ENCODE measurements around the gene TEDDM1. TPM values are rescaled to one million over a fixed set of nuclear protein-coding genes. Genes with fewer than 3 reads are reported as not detected.

TEDDM1 gene
- total and polyA plus RNA-seq, 5 experiments from 2014 or later: not detected

- Mint-ChIP-seq H3K36me3 (no peaks in the 10 kb centered on the region), H3K4me1 (peaks cover 0 to 3% (median 0%) of the 10 kb centered on the region in 4 donors), H3K27me3 (peaks cover 0 to 9% (median 5%) of the 10 kb centered on the region in 5 donors), H3K27ac (no peak overlapping the region), H3K4me3 (no peak overlapping the region), H3K9me3 (peaks cover 0 to 2% (median 0%) of the 10 kb centered on the region in 9 donors)
- DNase-seq: no peak
- POLR2A ChIA-PET: no interaction called here
- no peak for ATAC-seq
Observed at GRCh38 chr1:182368358-182368757, 32.1 kb downstream of the TEDDM1 start.

GRCh38 chr1:182367926-182368325, 32.5 kb downstream of the TEDDM1 start:
- H3K27ac Mint-ChIP-seq: no peak overlapping the region
- H3K9me3 Mint-ChIP-seq: peaks cover 0 to 2% (median 0%) of the 10 kb centered on the region in 9 donors
- no peak for DNase-seq
- no peak overlapping the region for H3K4me3 Mint-ChIP-seq
- POLR2A ChIA-PET: no interaction called here
- H3K27me3 Mint-ChIP-seq: peaks cover 0 to 11% (median 5%) of the 10 kb centered on the region in 5 donors
- no peak for ATAC-seq
- H3K4me1 Mint-ChIP-seq: peaks cover 0 to 3% (median 0%) of the 10 kb centered on the region in 4 donors
- no peaks in the 10 kb centered on the region for H3K36me3 Mint-ChIP-seq

DNA sequence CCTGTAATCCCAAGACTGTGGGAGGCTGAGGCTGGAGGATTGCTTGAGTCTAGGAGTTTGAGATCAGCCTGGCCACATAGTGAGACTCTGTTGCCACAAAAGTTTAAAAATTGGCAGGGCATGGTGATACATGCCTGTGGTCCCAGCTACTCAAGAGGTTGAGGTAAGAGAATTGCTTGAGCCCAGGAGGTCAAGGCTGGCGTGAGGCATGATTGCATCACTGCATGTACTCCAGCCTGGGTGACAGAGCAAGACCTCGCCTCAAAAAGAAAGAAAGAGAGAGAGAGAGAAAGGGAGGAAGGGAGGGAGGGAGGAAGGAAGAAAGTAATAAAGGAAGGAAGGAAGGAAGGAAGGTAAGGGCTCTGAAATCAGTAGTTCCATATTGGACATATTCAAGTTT, 33.9 kb downstream of the TEDDM1 start:
- H3K27ac Mint-ChIP-seq: no peak overlapping the region
- H3K4me3 Mint-ChIP-seq: no peak overlapping the region
- ATAC-seq (no peak), DNase-seq (no peak)
- H3K4me1 Mint-ChIP-seq: peaks cover 0 to 3% (median 0%) of the 10 kb centered on the region in 4 donors
- peaks cover 0 to 2% (median 0%) of the 10 kb centered on the region in 9 donors for H3K9me3 Mint-ChIP-seq
- no peaks in the 10 kb centered on the region for H3K36me3 Mint-ChIP-seq
- POLR2A ChIA-PET: no interaction called here
- H3K27me3 Mint-ChIP-seq: peaks cover 0 to 11% (median 5%) of the 10 kb centered on the region in 5 donors

- peaks cover 0 to 6% (median 0%) of the 10 kb centered on the region in 5 donors for H3K27me3 Mint-ChIP-seq
- no peaks in the 10 kb centered on the region for H3K36me3 Mint-ChIP-seq
- H3K27ac Mint-ChIP-seq: no peak overlapping the region
- no peaks in the 10 kb centered on the region for H3K9me3 Mint-ChIP-seq
- no peaks in the 10 kb centered on the region for H3K4me1 Mint-ChIP-seq
- ATAC-seq: no peak
- DNase-seq: no peak
- H3K4me3 Mint-ChIP-seq: no peak overlapping the region
- POLR2A ChIA-PET: no interaction called here
Observed at GRCh38 chr1:182359645-182360044, 40.8 kb downstream of the TEDDM1 start.

GRCh38 chr1:182357913-182358312, 42.6 kb downstream of the TEDDM1 start:
- POLR2A ChIA-PET: no interaction called here
- H3K4me3 Mint-ChIP-seq: no peak overlapping the region
- H3K4me1 Mint-ChIP-seq: no peaks in the 10 kb centered on the region
- H3K27me3 Mint-ChIP-seq: peaks cover 0 to 3% (median 0%) of the 10 kb centered on the region in 5 donors
- ATAC-seq (no peak), DNase-seq (no peak)
- H3K27ac Mint-ChIP-seq: peak overlapping the region in 3 of 10 donors; percentile 18 to 57 (median 56)
- no peaks in the 10 kb centered on the region for H3K36me3 Mint-ChIP-seq
- H3K9me3 Mint-ChIP-seq: no peaks in the 10 kb centered on the region

GRCh38 chr1:182357171-182357570, 43.3 kb downstream of the TEDDM1 start:
- no peaks in the 10 kb centered on the region for H3K36me3 Mint-ChIP-seq
- no peak overlapping the region for H3K4me3 Mint-ChIP-seq
- no peak overlapping the region for H3K27ac Mint-ChIP-seq
- POLR2A ChIA-PET: no interaction called here
- H3K9me3 Mint-ChIP-seq: no peaks in the 10 kb centered on the region
- DNase-seq: no peak
- H3K4me1 Mint-ChIP-seq: no peaks in the 10 kb centered on the region
- ATAC-seq: no peak
- H3K27me3 Mint-ChIP-seq: peaks cover 0 to 3% (median 0%) of the 10 kb centered on the region in 5 donors

DNA sequence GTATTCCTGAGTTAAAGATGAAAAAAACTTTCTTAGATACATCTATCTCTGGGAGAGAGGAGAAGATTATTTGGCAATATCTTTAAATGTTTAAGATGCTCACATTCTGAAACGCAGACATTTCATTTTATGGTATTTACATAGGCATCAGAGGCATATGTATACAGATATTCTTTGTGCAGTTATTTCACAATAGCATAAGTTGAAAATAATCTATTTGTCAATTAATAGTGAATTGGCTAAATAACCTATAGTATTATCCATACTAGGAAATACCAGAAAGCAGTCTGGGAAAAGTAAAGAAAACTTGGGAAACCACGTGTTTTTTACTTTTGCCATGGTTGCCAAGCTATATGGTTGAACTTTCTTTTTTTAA, 44.8 kb downstream of the TEDDM1 start:
- ATAC-seq (no peak), DNase-seq (no peak)
- POLR2A ChIA-PET: no interaction called here
- Mint-ChIP-seq H3K9me3 (no peaks in the 10 kb centered on the region), H3K27ac (no peak overlapping the region), H3K4me3 (no peak overlapping the region), H3K27me3 (peaks cover 0 to 3% (median 0%) of the 10 kb centered on the region in 5 donors), H3K36me3 (no peaks in the 10 kb centered on the region), H3K4me1 (no peaks in the 10 kb centered on the region)

GRCh38 chr1:182351790-182352364, 48.6 kb downstream of the TEDDM1 start:
- ATAC-seq: no peak
- H3K4me3 Mint-ChIP-seq: no peak overlapping the region
- peaks cover 0 to 4% (median 0%) of the 10 kb centered on the region in 5 donors for H3K27me3 Mint-ChIP-seq
- no peak overlapping the region for H3K27ac Mint-ChIP-seq
- no peaks in the 10 kb centered on the region for H3K9me3 Mint-ChIP-seq
- POLR2A ChIA-PET: no interaction called here
- DNase-seq: no peak
- no peaks in the 10 kb centered on the region for H3K36me3 Mint-ChIP-seq
- no peaks in the 10 kb centered on the region for H3K4me1 Mint-ChIP-seq

GRCh38 chr1:182350839-182351238, 49.6 kb downstream of the TEDDM1 start:
- Mint-ChIP-seq H3K36me3 (no peaks in the 10 kb centered on the region), H3K4me3 (no peak overlapping the region), H3K27me3 (peaks cover 0 to 4% (median 0%) of the 10 kb centered on the region in 5 donors), H3K9me3 (no peaks in the 10 kb centered on the region), H3K27ac (no peak overlapping the region), H3K4me1 (no peaks in the 10 kb centered on the region)
- ATAC-seq (no peak), DNase-seq (no peak)
- POLR2A ChIA-PET: no interaction called here

DNA sequence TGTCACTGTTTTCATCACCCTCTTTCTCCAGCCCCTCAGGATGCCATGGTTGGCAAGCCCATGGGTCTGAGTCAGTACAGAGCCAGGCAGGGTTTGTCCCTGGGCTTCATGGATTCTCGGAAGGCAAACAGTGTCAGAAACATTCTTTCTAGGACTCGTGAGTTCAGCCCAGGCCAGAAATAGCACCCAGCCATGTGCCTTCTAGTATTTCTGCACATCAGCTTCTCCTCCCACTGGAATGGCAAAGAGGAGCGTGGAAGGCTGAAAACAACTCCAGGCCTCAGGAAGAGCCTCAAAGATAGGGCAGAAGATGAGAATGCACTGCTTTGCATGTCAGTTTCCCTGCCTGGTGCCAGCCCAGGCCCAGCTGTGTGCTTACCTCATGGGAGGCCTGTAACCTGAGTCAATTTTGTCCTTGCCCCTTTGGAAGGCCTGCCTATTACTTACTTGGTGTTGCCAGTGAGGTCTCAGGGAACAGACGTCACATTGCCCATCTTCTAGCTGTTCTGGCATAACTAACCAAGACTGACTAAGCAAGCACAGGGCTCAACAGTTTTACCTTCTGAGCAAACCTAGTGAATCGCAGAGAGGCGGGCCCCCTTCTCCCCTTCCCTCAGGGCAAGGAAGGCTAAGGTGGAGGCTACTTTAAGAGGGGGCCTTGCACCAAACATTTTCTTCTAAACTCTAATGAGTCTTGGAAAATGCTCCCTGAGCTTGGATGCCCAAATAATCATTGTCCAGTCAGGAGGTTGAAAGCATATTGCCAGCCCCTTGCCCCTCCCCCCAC, 51.3 kb downstream of the TEDDM1 start:
- H3K27ac Mint-ChIP-seq: no peak overlapping the region
- H3K27me3 Mint-ChIP-seq: peaks cover 0 to 4% (median 0%) of the 10 kb centered on the region in 5 donors
- POLR2A ChIA-PET: no interaction called here
- ATAC-seq (no peak), DNase-seq (no peak)
- no peaks in the 10 kb centered on the region for H3K36me3 Mint-ChIP-seq
- H3K4me3 Mint-ChIP-seq: no peak overlapping the region
- no peaks in the 10 kb centered on the region for H3K4me1 Mint-ChIP-seq
- no peaks in the 10 kb centered on the region for H3K9me3 Mint-ChIP-seq

Other genes with a start within 250 kb of the TEDDM1 start
- 10 to 100 TPM; 10.2 to 12.7 TPM for gene GLUL, start 8.9 kb downstream of the TEDDM1 start, total RNA-seq
- gene GLUL, start 8.9 kb downstream of the TEDDM1 start, polyA plus RNA-seq: 10 to 100 TPM in 1 of 3 donors, 1 to 10 TPM in 2; 4.8 to 38.1 (median 8.3) TPM
- not detected for gene RGSL1, start 49.5 kb upstream of the TEDDM1 start, total RNA-seq
- gene RGSL1, start 49.5 kb upstream of the TEDDM1 start, polyA plus RNA-seq: not detected
- gene RNASEL, start 188.6 kb upstream of the TEDDM1 start, total RNA-seq: 10 to 100 TPM; 20.2 to 20.8 TPM
- gene RNASEL, start 188.6 kb upstream of the TEDDM1 start, polyA plus RNA-seq: 10 to 100 TPM in 1 of 3 donors, 1 to 10 TPM in 2; 5.0 to 10.1 (median 6.4) TPM
- gene RGS16, start 203.7 kb upstream of the TEDDM1 start, total RNA-seq: under 1 TPM; 0.41 to 0.49 TPM
- not detected for gene RGS16, start 203.7 kb upstream of the TEDDM1 start, polyA plus RNA-seq

Measured in naive thymus-derived CD8-positive, alpha-beta T cell (primary cell).